SK-N-SH (cell line): ENCODE results near the gene ERRFI1. TPM values are rescaled to one million over a fixed set of nuclear protein-coding genes. Genes with fewer than 3 reads are reported as not detected.

ENCODE experiments used
- CTCF ChIA-PET: fragments of 300-600, 350-600 bp; formaldehyde crosslinking; extraction: SDS; loops from one replicate; lab custom pipeline; 2021; lab: Yijun Ruan, JAX
- POLR2A ChIA-PET: fragments of 350-600 bp; sonication (Branson Sonifier 250); formaldehyde crosslinking; extraction: SDS; loops from one replicate; lab custom pipeline; 2020; ENCODE audit warnings: antibody characterized with exemption, inconsistent platforms; lab: Yijun Ruan, JAX
- DNase-seq: peaks from one replicate; pipeline ENCODE4 v3.0.0; 2012
- H2AFZ ChIP-seq: fragments of 200-600 bp; sonication (generic); 2 replicates; pipeline ENCODE4 v1.8.1; 2016; ENCODE audit warnings: antibody characterized with exemption, mild to moderate bottlenecking, low read depth
- H3F3A ChIP-seq: fragments of 200-600 bp; sonication (generic); replicated peaks from 2 replicates; pipeline ENCODE3; 2016; ENCODE audit warnings: antibody characterized with exemption, mild to moderate bottlenecking; ENCODE audit not compliant: insufficient read depth
- H3K27ac ChIP-seq, 2 experiments: fragments of 200-500 bp in 1 of 2; fragments of 200-600 bp in 1 of 2; sonication (Bioruptor generic) in 1 of 2; sonication (generic), shearing (Covaris generic) in 1 of 2; 2 replicates each; pipeline versions ENCODE4 v1.5.1 to v1.6.1; 2014 to 2016; ENCODE audit warnings: low read depth in 2 of 2, inconsistent platforms in 1 of 2, low read length in 1 of 2, mild to moderate bottlenecking in 1 of 2, mixed read lengths in 1 of 2
- H3K27me3 ChIP-seq: fragments of 200-600 bp; sonication (generic), shearing (Covaris generic); 2 replicates; pipeline ENCODE4 v1.6.1; 2016; ENCODE audit warnings: mixed run types; ENCODE audit not compliant: insufficient read depth
- H3K36me3 ChIP-seq, 2 experiments: fragments of 200-500 bp in 1 of 2; fragments of 200-600 bp in 1 of 2; sonication (Bioruptor generic) in 1 of 2; sonication (generic) in 1 of 2; replicated peaks in 1 of 2; 2 replicates each; pipeline versions ENCODE3 to v1.5.1; 2014 to 2016; ENCODE audit warnings: low read length in 1 of 2, mild to moderate bottlenecking in 1 of 2; ENCODE audit not compliant: insufficient read depth in 2 of 2, control insufficient read depth in 1 of 2
- H3K4me1 ChIP-seq, 2 experiments: fragments of 200-500 bp in 1 of 2; fragments of 200-600 bp in 1 of 2; sonication (Bioruptor generic) in 1 of 2; sonication (generic), shearing (Covaris generic) in 1 of 2; 2 replicates each; pipeline versions ENCODE4 v1.5.1 to v1.6.1; 2014 to 2016; ENCODE audit warnings: low read depth in 1 of 2, low read length in 1 of 2, mixed run types in 1 of 2; ENCODE audit not compliant: insufficient read depth in 2 of 2, control insufficient read depth in 1 of 2
- H3K4me2 ChIP-seq: fragments of 200-600 bp; sonication (generic), shearing (Covaris generic); 2 replicates; pipeline ENCODE4 v1.6.1; 2017; ENCODE audit warnings: mixed run types
- H3K4me3 ChIP-seq, 2 experiments: fragments of 200-500 bp in 1 of 2; fragments of 200-600 bp in 1 of 2; sonication (Bioruptor generic) in 1 of 2; sonication (generic), shearing (Covaris generic) in 1 of 2; 2 replicates each; pipeline versions ENCODE4 v1.5.1 to v1.8.1; 2014 to 2016; ENCODE audit warnings: low read depth in 2 of 2, inconsistent platforms in 1 of 2, low read length in 1 of 2, mild to moderate bottlenecking in 1 of 2, mixed read lengths in 1 of 2, moderate library complexity in 1 of 2
- H3K79me2 ChIP-seq: fragments of 200-600 bp; sonication (generic); 2 replicates; pipeline ENCODE4 v1.8.1; 2017; ENCODE audit warnings: mild to moderate bottlenecking; ENCODE audit not compliant: insufficient read depth
- H3K9ac ChIP-seq: fragments of 200-600 bp; sonication (generic); 2 replicates; pipeline ENCODE4 v1.6.1; 2017; ENCODE audit warnings: mixed run types
- H3K9me2 ChIP-seq: fragments of 200-600 bp; sonication (generic); 2 replicates; pipeline ENCODE4 v1.6.1; 2017; ENCODE audit warnings: mixed run types
- H3K9me3 ChIP-seq: fragments of 200-600 bp; sonication (generic); 2 replicates; pipeline ENCODE4 v1.6.1; 2017; ENCODE audit warnings: mixed run types, mild to moderate bottlenecking, moderate library complexity
- H4K20me1 ChIP-seq: fragments of 200-600 bp; sonication (generic); 2 replicates; pipeline ENCODE4 v1.6.1; 2017; ENCODE audit warnings: mild to moderate bottlenecking, mixed run types; ENCODE audit not compliant: insufficient read depth
- EP300 ChIP-seq, 2 experiments: IDR thresholded peaks; 2 replicates each; pipeline versions ENCODE4 v1.4.0 to v1.6.1; 2012; ENCODE audit warnings: borderline replicate concordance in 1 of 2, low read depth in 1 of 2, low read length in 1 of 2
- EZH2phosphoT487 ChIP-seq: fragments of 200-600 bp; sonication (generic); IDR thresholded peaks from 2 replicates; pipeline ENCODE4 v1.6.1; 2017; ENCODE audit warnings: low read depth, mixed run types, mild to moderate bottlenecking, antibody characterized with exemption, moderate library complexity, borderline replicate concordance
- FOSL2 ChIP-seq: IDR thresholded peaks from 2 replicates; pipeline ENCODE4 v1.4.0; 2012; ENCODE audit warnings: low read depth, mild to moderate bottlenecking, moderate library complexity, borderline replicate concordance
- FOXJ3 ChIP-seq: sonication (generic); formaldehyde crosslinking; IDR thresholded peaks from 2 replicates; pipeline ENCODE4 v1.5.1; 2020; ENCODE audit warnings: mild to moderate bottlenecking, missing genetic modification reagents
- GATA2 ChIP-seq: sonication (generic); formaldehyde crosslinking; IDR thresholded peaks from 2 replicates; pipeline ENCODE4 v1.5.0; 2020; ENCODE audit warnings: mild to moderate bottlenecking, missing genetic modification reagents
- IRF3 ChIP-seq: fragments of 150-350 bp; IDR thresholded peaks from 2 replicates; pipeline ENCODE4 v1.6.1; 2016; ENCODE audit warnings: mild to moderate bottlenecking, low read depth, low read length
- JUND ChIP-seq: IDR thresholded peaks from 2 replicates; pipeline ENCODE4 v1.4.0; 2012
- MAX ChIP-seq: IDR thresholded peaks from 2 replicates; pipeline ENCODE4 v1.4.0; 2012; ENCODE audit warnings: low read depth
- MEF2A ChIP-seq: IDR thresholded peaks from 2 replicates; pipeline ENCODE4 v1.4.0; 2012; ENCODE audit warnings: low read depth, borderline replicate concordance
- MXI1 ChIP-seq: IDR thresholded peaks from 2 replicates; pipeline ENCODE4 v1.6.1; 2012; ENCODE audit warnings: mild to moderate bottlenecking, low read depth, low read length, improper control_type of control experiment
- NFIC ChIP-seq: IDR thresholded peaks from 2 replicates; pipeline ENCODE4 v1.4.0; 2012; ENCODE audit warnings: borderline replicate concordance
- PBX3 ChIP-seq: IDR thresholded peaks from 2 replicates; pipeline ENCODE4; 2012
- RAD21 ChIP-seq: IDR thresholded peaks from 2 replicates; pipeline ENCODE4 v1.6.1; 2012; ENCODE audit warnings: mild to moderate bottlenecking, low read length
- RCOR1 ChIP-seq: fragments of 150-350 bp; IDR thresholded peaks from 2 replicates; pipeline ENCODE4 v1.6.1; 2017; ENCODE audit warnings: antibody characterized with exemption, low read length
- REST ChIP-seq: IDR thresholded peaks from 2 replicates; pipeline ENCODE4 v1.6.1; 2012; ENCODE audit warnings: mild to moderate bottlenecking, low read depth, low read length, moderate library complexity
- RFX5 ChIP-seq: IDR thresholded peaks from 2 replicates; pipeline ENCODE4 v1.6.1; 2012; ENCODE audit warnings: mild to moderate bottlenecking, improper control_type of control experiment, low read length
- TAF1 ChIP-seq: IDR thresholded peaks from 2 replicates; pipeline ENCODE4 v1.6.1; 2012; ENCODE audit warnings: low read depth, mild to moderate bottlenecking, low read length, moderate library complexity, borderline replicate concordance
- TCF12 ChIP-seq: IDR thresholded peaks from 2 replicates; pipeline ENCODE4 v1.4.0; 2012
- USF2 ChIP-seq: fragments of 150-350 bp; IDR thresholded peaks from 2 replicates; pipeline ENCODE4 v1.6.1; 2017; ENCODE audit warnings: antibody characterized with exemption, low read length, low read depth, borderline replicate concordance
- YY1 ChIP-seq: IDR thresholded peaks from 2 replicates; pipeline ENCODE4 v1.4.0; 2012; ENCODE audit warnings: low read depth, mild to moderate bottlenecking
- WGBS: methylation state at CpG from one replicate; pipeline ENCODE4 v1.1.6; 2017; ENCODE audit warnings: low lambda C conversion rate; 5-methylcytosine and 5-hydroxymethylcytosine counted together
- polyA plus RNA-seq, 3 experiments: library from polyadenylated mRNA; depleted of rRNA; stranded (reverse); fragments of >200 nt; gene quantifications; 2 replicates each; pipeline ENCODE4 v1.2.3, GENCODE V29; 2012

Gene ERRFI1
- polyA plus RNA-seq, 1 of the 3 experiments (the other 2 are of a cell fraction): 65.6 TPM

- peaks cover 21% of the 10 kb centered on the region for H3F3A ChIP-seq
- DNase-seq: peak; percentile 48
- H3K4me2 ChIP-seq: peak overlapping the region; percentile 64; the same call in 1 of the 2 replicates
- no peak overlapping the region for H2AFZ ChIP-seq
- H3K27me3 ChIP-seq: no peaks in the 10 kb centered on the region
- peaks cover 6 to 16% of the 10 kb centered on the region in 2 experiments; a peak in 3 of 4 replicates for H3K4me1 ChIP-seq
- peaks cover 0 to 7% of the 10 kb centered on the region in 2 experiments for H3K36me3 ChIP-seq
- H3K4me3 ChIP-seq: no peak overlapping the region
- 21% methylated on average over 16 of the region's 17 CpGs for WGBS
- POLR2A ChIA-PET: no interaction called here
- no peaks in the 10 kb centered on the region for H4K20me1 ChIP-seq
- no peak overlapping the region; the same call in 1 of the 2 replicates for H3K9ac ChIP-seq
- no peaks in the 10 kb centered on the region for H3K79me2 ChIP-seq
- H3K9me2 ChIP-seq: no peaks in the 10 kb centered on the region
- CTCF ChIA-PET: interaction anchor here (1.4 to 3.8 kb wide), 6 partner anchors 10 to 309 kb away, joined by 3 to 31 read pairs (median 6); no protein-coding TSS in a partner anchor
- H3K9me3 ChIP-seq: no peaks in the 10 kb centered on the region
- peak overlapping the region; percentile 65 to 66 for H3K27ac ChIP-seq
- peak; percentile 50 for TF ChIP-seq TCF12
- TF ChIP-seq MXI1: peak; percentile 66
- TF ChIP-seq FOSL2: peak; percentile 62; the same call in 1 of the 2 replicates
- no peak for TF ChIP-seq RFX5
- no peak for TF ChIP-seq TAF1
- 0 out of 2 replicates have a peak, but pooled peaks have one; percentile 24 for TF ChIP-seq MAX
- peak; percentile 50 for TF ChIP-seq JUND
- TF ChIP-seq GATA2: peak; percentile 61
- TF ChIP-seq YY1: no peak
- no peak for TF ChIP-seq IRF3
- TF ChIP-seq MEF2A: no peak
- no peak for TF ChIP-seq FOXJ3 (CRISPR knock-in tag)
- no peak for TF ChIP-seq USF2
- peak; percentile 77 for TF ChIP-seq PBX3
- no peak for TF ChIP-seq EZH2phosphoT487
- TF ChIP-seq RAD21: no peak
- no peak; the same call in 1 of the 2 replicates for TF ChIP-seq NFIC
- no peak for TF ChIP-seq REST
- TF ChIP-seq RCOR1: no peak
- 0 out of 4 replicates have a peak, but pooled peaks have one; percentile 5 to 29 for TF ChIP-seq EP300 (IDR thresholded peaks at IDR 0.05; ENCODE audit: borderline replicate concordance in 1 of 2, low read depth in 1 of 2, low read length in 1 of 2)
Observed at GRCh38 chr1:8004803-8005573, 21.1 kb downstream of the ERRFI1 start.
